ENCODE data around the gene SPCS1.
A peak's percentile ranks its signal among the peaks of the same experiment; 100 is the strongest.

The SPCS1 gene

DNA sequence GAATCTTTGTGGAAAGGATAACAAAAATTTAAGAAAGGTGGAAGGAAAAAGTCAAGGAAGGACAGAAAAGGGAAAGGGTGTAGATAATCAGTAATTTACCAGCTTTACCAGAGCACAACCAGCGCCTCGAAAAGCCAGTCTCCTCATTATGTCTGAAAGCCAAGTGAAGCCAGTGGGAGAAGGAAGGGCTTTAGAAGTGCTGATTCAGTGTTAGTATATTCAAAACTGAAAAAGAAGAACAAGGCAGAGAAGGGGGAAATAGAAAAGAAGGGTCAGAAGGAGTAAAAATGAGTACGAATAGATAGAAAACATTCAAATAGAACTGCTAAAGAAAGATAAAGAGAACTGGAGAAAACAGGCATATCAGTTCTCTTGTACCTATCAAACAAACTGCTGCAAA lies 24.3 kb upstream of the SPCS1 start:
- Histone ChIP-seq H3K4me3 (ENCODE audit: low read depth, low read length) (peak overlapping the region; percentile 23; the same call in 1 of the 2 replicates), H3K36me3 (ENCODE audit: insufficient read depth, low read length) (peaks cover 29% of the 10 kb centered on the region), H3K4me1 (ENCODE audit: control insufficient read depth, insufficient read depth, low read length, unreplicated experiment) (peaks cover 46% of the 10 kb centered on the region), H3K27me3 (ENCODE audit: insufficient read depth, low read length) (no peaks in the 10 kb centered on the region), H3K79me2 (ENCODE audit: control insufficient read depth, insufficient read depth, low read length, unreplicated experiment) (peaks cover 70% of the 10 kb centered on the region), H2AFZ (ENCODE audit: low read length, unreplicated experiment) (no peak overlapping the region), H3K27ac (ENCODE audit: low read depth, low read length) (peak overlapping the region; percentile 79)

DNA sequence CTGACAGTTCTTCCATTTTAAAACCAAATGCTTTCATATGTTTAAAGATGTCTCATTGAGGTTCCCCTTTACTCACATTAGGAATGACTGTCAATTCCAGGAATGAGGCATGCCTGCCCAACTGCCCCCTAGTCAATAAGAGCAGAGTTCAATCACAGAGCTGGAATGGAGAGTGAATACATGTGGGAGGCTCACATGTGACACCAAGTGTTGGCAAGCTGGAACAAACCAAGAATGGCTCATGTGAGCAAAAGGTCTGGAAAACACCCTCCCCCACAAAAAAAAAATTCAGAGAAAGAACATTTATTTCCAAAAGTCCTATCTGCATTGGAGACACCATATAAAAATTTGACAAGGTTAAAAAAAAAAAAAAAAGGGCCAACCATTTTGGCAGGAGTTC lies 23.9 kb upstream of the SPCS1 start:
- Histone ChIP-seq H3K4me1 (ENCODE audit: control insufficient read depth, insufficient read depth, low read length, unreplicated experiment) (peaks cover 46% of the 10 kb centered on the region), H3K27ac (ENCODE audit: low read depth, low read length) (peak overlapping the region; percentile 79), H3K36me3 (ENCODE audit: insufficient read depth, low read length) (peaks cover 30% of the 10 kb centered on the region), H2AFZ (ENCODE audit: low read length, unreplicated experiment) (no peak overlapping the region), H3K79me2 (ENCODE audit: control insufficient read depth, insufficient read depth, low read length, unreplicated experiment) (peaks cover 75% of the 10 kb centered on the region), H3K4me3 (ENCODE audit: low read depth, low read length) (peak overlapping the region; percentile 23; the same call in 1 of the 2 replicates), H3K27me3 (ENCODE audit: insufficient read depth, low read length) (no peaks in the 10 kb centered on the region)

DNA sequence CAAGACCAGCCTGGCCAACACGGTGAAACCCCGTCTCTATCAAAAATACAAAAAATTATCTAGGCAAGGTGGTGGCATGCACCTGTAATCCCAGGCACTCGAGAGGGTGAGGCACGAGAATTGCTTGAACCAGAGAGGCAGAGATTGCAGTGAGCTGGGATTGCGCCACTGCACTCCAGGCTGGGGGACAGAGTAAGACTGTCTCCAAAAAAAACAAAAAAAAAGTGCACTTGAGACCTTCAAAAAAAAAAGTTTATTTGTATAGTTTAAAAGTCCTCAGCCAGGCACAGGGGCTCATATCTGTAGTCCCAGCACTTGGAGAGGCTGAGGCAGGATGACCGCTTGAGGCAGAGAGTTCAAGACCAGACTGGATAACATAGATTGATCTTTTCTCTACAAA lies 22.3 kb upstream of the SPCS1 start:
- Histone ChIP-seq H2AFZ (ENCODE audit: low read length, unreplicated experiment) (no peak overlapping the region), H3K36me3 (ENCODE audit: insufficient read depth, low read length) (peaks cover 37% of the 10 kb centered on the region), H3K4me3 (ENCODE audit: low read depth, low read length) (no peak overlapping the region; the same call in 1 of the 2 replicates), H3K27ac (ENCODE audit: low read depth, low read length) (peak overlapping the region; percentile 78), H3K27me3 (ENCODE audit: insufficient read depth, low read length) (no peaks in the 10 kb centered on the region), H3K4me1 (ENCODE audit: control insufficient read depth, insufficient read depth, low read length, unreplicated experiment) (peaks cover 62% of the 10 kb centered on the region), H3K79me2 (ENCODE audit: control insufficient read depth, insufficient read depth, low read length, unreplicated experiment) (peaks cover 91% of the 10 kb centered on the region)

DNA sequence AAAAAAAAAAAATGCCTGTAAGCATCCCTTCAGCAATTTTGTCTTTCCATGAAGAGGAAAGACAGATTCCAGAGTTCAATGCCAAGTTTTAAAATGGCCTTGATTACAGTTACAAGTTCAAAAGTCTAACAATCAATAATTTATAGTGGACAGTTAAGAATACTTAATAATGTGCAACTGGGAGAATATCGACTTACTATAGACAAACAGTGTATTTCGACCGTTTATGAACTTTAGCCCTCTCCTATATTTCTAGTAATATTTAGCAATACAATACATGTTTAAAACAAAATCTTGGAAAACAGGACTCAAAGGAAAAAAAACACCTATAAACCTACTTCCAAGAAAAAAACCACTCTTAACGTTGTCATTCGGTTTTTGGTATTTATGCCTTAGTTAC lies 21.7 kb upstream of the SPCS1 start:
- Histone ChIP-seq H3K4me3 (ENCODE audit: low read depth, low read length) (peak overlapping the region; percentile 80), H3K27ac (ENCODE audit: low read depth, low read length) (peak overlapping the region; percentile 78), H3K79me2 (ENCODE audit: control insufficient read depth, insufficient read depth, low read length, unreplicated experiment) (peaks cover 91% of the 10 kb centered on the region), H3K27me3 (ENCODE audit: insufficient read depth, low read length) (no peaks in the 10 kb centered on the region), H3K4me1 (ENCODE audit: control insufficient read depth, insufficient read depth, low read length, unreplicated experiment) (peaks cover 62% of the 10 kb centered on the region), H3K36me3 (ENCODE audit: insufficient read depth, low read length) (peaks cover 37% of the 10 kb centered on the region), H2AFZ (ENCODE audit: low read length, unreplicated experiment) (no peak overlapping the region)

DNA sequence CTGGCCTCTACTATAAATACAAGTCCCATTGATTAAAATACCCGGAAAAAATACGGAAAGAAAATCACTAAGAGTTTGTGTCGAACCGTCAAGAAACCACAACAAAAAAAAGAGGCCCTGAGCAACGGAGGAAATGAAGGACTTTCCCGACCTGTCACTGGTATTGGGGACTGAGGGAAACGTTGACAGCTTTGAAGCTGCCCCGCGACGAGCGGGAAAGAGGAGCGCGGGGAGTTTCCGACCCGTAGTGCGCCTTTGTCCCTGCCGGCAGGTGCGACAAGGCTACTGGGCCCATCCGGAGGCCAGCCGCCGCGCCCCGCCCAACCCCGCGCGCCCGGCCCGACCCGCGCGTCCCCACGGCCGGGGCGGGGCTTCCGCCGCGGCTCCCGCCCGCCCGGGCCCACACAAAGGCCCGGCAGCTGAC lies 20.6 kb upstream of the SPCS1 start:
- H3K27me3 ChIP-seq (ENCODE audit: insufficient read depth, low read length): no peaks in the 10 kb centered on the region
- H2AFZ ChIP-seq (ENCODE audit: low read length, unreplicated experiment): no peak overlapping the region
- peaks cover 40% of the 10 kb centered on the region for H3K36me3 ChIP-seq (ENCODE audit: insufficient read depth, low read length)
- peak overlapping the region; percentile 87 for H3K27ac ChIP-seq (ENCODE audit: low read depth, low read length)
- H3K4me3 ChIP-seq (ENCODE audit: low read depth, low read length): peak overlapping the region; percentile 80
- peaks cover 90% of the 10 kb centered on the region for H3K79me2 ChIP-seq (ENCODE audit: control insufficient read depth, insufficient read depth, low read length, unreplicated experiment)
- H3K4me1 ChIP-seq (ENCODE audit: control insufficient read depth, insufficient read depth, low read length, unreplicated experiment): peaks cover 53% of the 10 kb centered on the region

DNA sequence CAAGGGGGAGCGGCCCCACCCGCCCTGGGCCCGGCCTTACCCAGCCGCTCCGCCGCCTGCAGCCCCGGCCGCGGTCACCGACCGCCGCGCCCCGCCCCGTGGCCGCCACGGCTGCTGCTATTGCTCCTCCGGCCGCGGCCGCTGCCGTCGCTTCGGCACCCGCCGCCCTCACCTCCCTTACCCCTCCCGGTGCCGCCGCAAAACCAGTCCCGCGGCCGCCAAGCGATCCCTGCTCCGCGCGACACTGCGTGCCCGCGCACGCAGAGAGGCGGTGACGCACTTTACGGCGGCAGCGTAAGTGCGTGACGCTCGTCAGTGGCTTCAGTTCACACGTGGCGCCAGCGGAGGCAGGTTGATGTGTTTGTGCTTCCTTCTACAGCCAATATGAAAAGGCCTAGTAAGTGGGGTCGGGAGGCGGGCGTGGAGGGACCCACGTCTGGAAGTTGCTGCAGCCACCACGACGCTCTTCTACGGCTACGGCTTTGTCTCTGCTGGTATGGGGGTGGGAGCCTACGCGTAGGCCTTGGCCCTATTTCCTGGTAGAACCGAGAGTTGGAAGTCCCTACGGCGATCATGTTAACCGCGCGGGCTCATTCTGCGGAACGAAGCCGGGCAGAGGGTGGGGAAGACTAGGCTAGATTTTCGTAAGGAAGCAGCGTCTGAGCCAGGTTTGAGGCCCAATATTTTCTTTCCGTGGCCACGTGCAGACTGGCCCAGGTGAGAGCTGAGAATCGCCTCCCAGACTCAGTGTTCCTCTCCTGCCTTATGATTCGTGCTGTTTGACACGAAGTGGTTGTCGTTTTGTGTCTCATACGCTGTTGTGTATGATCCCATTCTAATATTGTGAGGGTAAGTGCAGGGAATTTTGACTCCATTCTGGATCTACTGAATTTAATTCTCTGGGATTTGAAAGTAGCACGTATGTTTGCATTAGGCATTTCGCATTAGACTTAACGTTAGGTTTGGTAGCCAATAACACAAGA lies 19.9 kb upstream of the SPCS1 start, which contains the start of the genes GNL3 and PBRM1:
TSS of gene GNL3 (plus strand) at position 324 of the 983 bp plus-strand sequence. CDS start at position 385, 61 bp downstream.
TSS of gene PBRM1 (minus strand) at position 205 of the 983 bp plus-strand sequence.
- H2AFZ ChIP-seq (ENCODE audit: low read length, unreplicated experiment): no peak within 1 kb of the TSS
- peaks cover 44% of the 10 kb centered on the region for H3K36me3 ChIP-seq (ENCODE audit: insufficient read depth, low read length)
- peak within 1 kb of the TSS; percentile 87 for H3K27ac ChIP-seq (ENCODE audit: low read depth, low read length)
- H3K79me2 ChIP-seq (ENCODE audit: control insufficient read depth, insufficient read depth, low read length, unreplicated experiment): peaks cover 91% of the 10 kb centered on the region
- H3K4me1 ChIP-seq (ENCODE audit: control insufficient read depth, insufficient read depth, low read length, unreplicated experiment): peaks cover 49% of the 10 kb centered on the region
- H3K4me3 ChIP-seq (ENCODE audit: low read depth, low read length): peak within 1 kb of the TSS; percentile 80
- H3K27me3 ChIP-seq (ENCODE audit: insufficient read depth, low read length): no peaks in the 10 kb centered on the region

DNA sequence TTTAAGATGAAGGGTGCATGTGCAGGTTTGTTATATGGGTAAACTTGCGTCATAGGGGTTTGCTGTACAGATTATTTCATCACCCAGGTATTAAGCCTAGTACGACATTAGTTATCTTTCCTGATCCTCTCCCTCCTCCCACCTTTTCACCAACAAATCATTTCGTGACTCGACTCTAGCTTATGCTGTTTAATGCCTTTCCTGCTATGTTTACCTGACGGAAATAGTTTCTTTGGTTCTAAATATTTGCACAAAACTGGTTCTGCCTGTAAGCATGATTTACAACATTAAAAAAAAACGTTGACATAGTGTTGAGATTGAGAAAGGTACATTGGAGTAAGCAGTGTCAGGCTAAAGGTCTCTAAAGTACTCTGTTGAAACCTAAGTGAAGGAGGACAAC lies 17.6 kb upstream of the SPCS1 start:
- Histone ChIP-seq H3K4me1 (ENCODE audit: control insufficient read depth, insufficient read depth, low read length, unreplicated experiment) (peaks cover 31% of the 10 kb centered on the region), H3K36me3 (ENCODE audit: insufficient read depth, low read length) (peaks cover 51% of the 10 kb centered on the region), H3K27ac (ENCODE audit: low read depth, low read length) (peak overlapping the region; percentile 23; the same call in 1 of the 2 replicates), H2AFZ (ENCODE audit: low read length, unreplicated experiment) (no peak overlapping the region), H3K27me3 (ENCODE audit: insufficient read depth, low read length) (no peaks in the 10 kb centered on the region), H3K4me3 (ENCODE audit: low read depth, low read length) (peak overlapping the region; percentile 80), H3K79me2 (ENCODE audit: control insufficient read depth, insufficient read depth, low read length, unreplicated experiment) (peaks cover 75% of the 10 kb centered on the region)

DNA sequence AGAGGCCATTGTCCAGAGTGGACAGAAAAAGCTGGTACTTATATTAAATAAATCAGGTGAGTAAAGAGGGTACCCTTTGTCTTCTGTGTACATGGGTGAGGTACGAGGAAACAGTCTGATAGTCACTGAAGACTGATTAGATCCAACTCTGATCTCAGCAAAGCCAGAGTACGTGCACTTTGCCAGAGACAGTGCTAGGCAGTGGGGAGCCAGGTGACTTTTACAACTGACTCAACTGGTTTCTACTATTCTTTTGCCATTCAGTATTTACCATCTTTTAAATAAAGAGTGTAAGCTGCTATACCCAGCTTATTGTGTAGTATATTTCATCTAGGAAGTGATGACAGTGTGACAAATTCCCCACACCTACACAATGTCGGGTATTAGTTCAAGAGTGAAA lies 16.8 kb upstream of the SPCS1 start:
- Histone ChIP-seq H3K36me3 (ENCODE audit: insufficient read depth, low read length) (peaks cover 59% of the 10 kb centered on the region), H3K79me2 (ENCODE audit: control insufficient read depth, insufficient read depth, low read length, unreplicated experiment) (peaks cover 66% of the 10 kb centered on the region), H3K4me3 (ENCODE audit: low read depth, low read length) (no peak overlapping the region), H3K27me3 (ENCODE audit: insufficient read depth, low read length) (no peaks in the 10 kb centered on the region), H3K27ac (ENCODE audit: low read depth, low read length) (peak overlapping the region; percentile 23; the same call in 1 of the 2 replicates), H3K4me1 (ENCODE audit: control insufficient read depth, insufficient read depth, low read length, unreplicated experiment) (peaks cover 26% of the 10 kb centered on the region), H2AFZ (ENCODE audit: low read length, unreplicated experiment) (no peak overlapping the region)

DNA sequence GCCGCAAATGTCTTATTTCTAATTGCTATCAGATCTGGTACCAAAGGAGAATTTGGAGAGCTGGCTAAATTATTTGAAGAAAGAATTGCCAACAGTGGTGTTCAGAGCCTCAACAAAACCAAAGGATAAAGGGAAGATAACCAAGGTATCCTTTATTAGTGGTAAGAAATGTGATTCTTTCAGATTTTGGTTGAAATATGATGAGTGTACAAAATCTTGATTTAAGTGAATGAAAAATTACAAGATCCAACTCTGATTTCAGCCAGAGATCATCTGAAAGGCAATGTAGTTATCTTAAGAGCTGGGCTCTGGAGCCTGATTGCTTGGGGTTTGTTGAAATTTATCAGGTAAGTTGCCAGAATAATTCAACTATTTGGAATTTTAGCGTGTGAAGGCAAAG lies 15.3 kb upstream of the SPCS1 start:
- Histone ChIP-seq H3K4me3 (ENCODE audit: low read depth, low read length) (no peak overlapping the region), H3K27ac (ENCODE audit: low read depth, low read length) (no peak overlapping the region), H3K79me2 (ENCODE audit: control insufficient read depth, insufficient read depth, low read length, unreplicated experiment) (peaks cover 53% of the 10 kb centered on the region), H3K36me3 (ENCODE audit: insufficient read depth, low read length) (peaks cover 71% of the 10 kb centered on the region), H3K4me1 (ENCODE audit: control insufficient read depth, insufficient read depth, low read length, unreplicated experiment) (peaks cover 21% of the 10 kb centered on the region), H2AFZ (ENCODE audit: low read length, unreplicated experiment) (no peak overlapping the region), H3K27me3 (ENCODE audit: insufficient read depth, low read length) (no peaks in the 10 kb centered on the region)

DNA sequence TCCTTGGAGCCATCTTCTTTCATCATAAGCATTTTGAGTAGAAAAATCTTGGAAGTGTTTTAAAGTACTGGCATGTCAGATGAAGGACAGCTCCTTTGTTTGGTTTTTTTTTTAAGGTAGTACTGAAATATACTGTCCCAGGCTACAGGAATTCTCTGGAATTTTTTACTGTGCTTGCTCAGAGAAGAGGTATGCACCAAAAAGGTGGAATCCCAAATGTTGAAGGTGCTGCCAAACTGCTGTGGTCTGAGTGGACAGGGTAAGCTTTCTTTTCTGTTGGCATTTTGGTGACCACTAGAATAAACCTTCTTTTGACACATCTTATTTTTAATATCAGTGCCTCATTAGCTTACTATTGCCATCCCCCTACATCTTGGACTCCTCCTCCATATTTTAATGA lies 12.8 kb upstream of the SPCS1 start:
- H3K4me3 ChIP-seq (ENCODE audit: low read depth, low read length): no peak overlapping the region
- H3K27ac ChIP-seq (ENCODE audit: low read depth, low read length): no peak overlapping the region
- H3K4me1 ChIP-seq (ENCODE audit: control insufficient read depth, insufficient read depth, low read length, unreplicated experiment): peaks cover 15% of the 10 kb centered on the region
- peaks cover 31% of the 10 kb centered on the region for H3K79me2 ChIP-seq (ENCODE audit: control insufficient read depth, insufficient read depth, low read length, unreplicated experiment)
- peaks cover 67% of the 10 kb centered on the region for H3K36me3 ChIP-seq (ENCODE audit: insufficient read depth, low read length)
- H2AFZ ChIP-seq (ENCODE audit: low read length, unreplicated experiment): no peak overlapping the region
- H3K27me3 ChIP-seq (ENCODE audit: insufficient read depth, low read length): no peaks in the 10 kb centered on the region
